Pancreas (tissue), 10 donors: ENCODE data around the gene SYNE4. TPM values are rescaled to one million over a fixed set of nuclear protein-coding genes. Genes with fewer than 3 reads are reported as not detected.

Experiments used
- ATAC-seq, 4 donors: fragments of 200-7000 bp; cut with Tn5 transposase; one replicate each; pipeline versions ENCODE4 v1.8.0 to v1.9.1; 2020; ENCODE audit warnings: mild to moderate bottlenecking in 4 of 4, moderate library complexity in 4 of 4
- DNase-seq, 6 donors: peaks; one replicate each; pipeline ENCODE4 v3.0.0-alpha.2; 2020
- FAIRE-seq: peaks from 2 replicates; lab custom pipeline; 2012; peaks lifted over from hg19 to GRCh38; lab: Jason Lieb, UNC
- H3K27ac ChIP-seq, 4 donors: fragments of 200-600 bp; sonication (generic); 1 replicate in 3 of 4; 2 replicates in 1 of 4; pipeline versions ENCODE4 v1.5.0 to v1.8.0; 2020
- H3K27me3 ChIP-seq, 4 donors: fragments of 200-600 bp; one replicate each; pipeline ENCODE4 v1.8.0; 2021
- H3K36me3 ChIP-seq, 3 donors: fragments of 200-600 bp; sonication (generic) in 1 of 3; one replicate each; pipeline versions ENCODE4 v1.5.0 to v1.8.0; 2020 to 2021
- H3K4me1 ChIP-seq, 3 donors: fragments of 200-600 bp; one replicate each; pipeline ENCODE4 v1.8.0; 2021
- H3K4me3 ChIP-seq, 4 donors: fragments of 200-600 bp; sonication (generic) in 2 of 4; one replicate each; pipeline versions ENCODE4 v1.5.0 to v1.8.0; 2020 to 2021
- H3K9me3 ChIP-seq, 4 donors: fragments of 200-600 bp; one replicate each; pipeline ENCODE4 v1.8.0; 2021
- WGBS, 2 donors: extraction: QIAGEN DNeasy Blood & Tissue Kit; methylation state at CpG; one replicate each; pipeline ENCODE4 v1.1.7; 2013; 5-methylcytosine and 5-hydroxymethylcytosine counted together
- intact Hi-C, 3 donors: fragments of 100-400 bp; cut with DNase I; formaldehyde crosslinking; loops; one replicate each; pipeline versions ENCODE4 v1.11.1 to v1.14.2; 2022
- polyA plus RNA-seq, 2 donors: library from polyadenylated mRNA; stranded (reverse); fragments of 200-250 nt; gene quantifications; one replicate each; pipeline ENCODE4 v1.2.3, GENCODE V29; 2013
- total RNA-seq, 6 donors: library from RNA; stranded (reverse); fragmentation: NEBNext Ultra II Directional in 4 of 6; extraction: Animal tissue kit (Norgen Biotek cat#: 25700) in 4 of 6; gene quantifications; one replicate each; pipeline versions ENCODE4 v1.2.1 to v1.2.4, GENCODE V29; 2021 to 2023
- TF ChIP-seq, protein P1 (sequence below), 4 donors: fragments of 200-600 bp; sonication (generic) in 3 of 4; IDR thresholded peaks; one replicate each; pipeline versions ENCODE4 v1.5.0 to v1.8.0; 2021; ENCODE audit warnings: antibody characterized with exemption in 4 of 4
- donor health status: healthy with polysubstance abuse.
- donor health status: DM: no; HTN: no; CAD: no; lungs with moderate emphysema.
- donor health status: DM: no; HTN: no; CAD: no.
- donor health status: control.
- donor health status: control.
- donor health status: Bipolar disorder and iron deficiency.
- donor health status: DM: yes; HTN: yes; CAD: no.
- donor health status: DM: no; HTN: no; CAD: no.
- donor health status: DM: no; HTN: no; CAD: no.
- donor health status: DM: yes; HTN: yes; CAD: no.

The SYNE4 gene
- total and polyA plus RNA-seq, 8 donors: 2.6 to 14.3 (median 4.7) TPM

GRCh38 chr19:35990771-35991730, 17.6 kb downstream of the SYNE4 start:
- no peaks in the 10 kb centered on the region for H3K36me3 ChIP-seq
- DNase-seq: no peak
- peaks cover 0 to 2% (median 0%) of the 10 kb centered on the region in 3 donors for H3K4me1 ChIP-seq
- FAIRE-seq: no peak
- no peak overlapping the region for H3K4me3 ChIP-seq
- WGBS, 2 donors: 69 to 82% methylated on average over 10 of the region's 10 CpGs
- no peak for ATAC-seq
- H3K27ac ChIP-seq: no peak overlapping the region
- intact Hi-C loops: no loop called here
- H3K9me3 ChIP-seq: no peaks in the 10 kb centered on the region
- H3K27me3 ChIP-seq: peaks cover 0 to 3% (median 0%) of the 10 kb centered on the region in 4 donors
- TF ChIP-seq, protein P1, sequence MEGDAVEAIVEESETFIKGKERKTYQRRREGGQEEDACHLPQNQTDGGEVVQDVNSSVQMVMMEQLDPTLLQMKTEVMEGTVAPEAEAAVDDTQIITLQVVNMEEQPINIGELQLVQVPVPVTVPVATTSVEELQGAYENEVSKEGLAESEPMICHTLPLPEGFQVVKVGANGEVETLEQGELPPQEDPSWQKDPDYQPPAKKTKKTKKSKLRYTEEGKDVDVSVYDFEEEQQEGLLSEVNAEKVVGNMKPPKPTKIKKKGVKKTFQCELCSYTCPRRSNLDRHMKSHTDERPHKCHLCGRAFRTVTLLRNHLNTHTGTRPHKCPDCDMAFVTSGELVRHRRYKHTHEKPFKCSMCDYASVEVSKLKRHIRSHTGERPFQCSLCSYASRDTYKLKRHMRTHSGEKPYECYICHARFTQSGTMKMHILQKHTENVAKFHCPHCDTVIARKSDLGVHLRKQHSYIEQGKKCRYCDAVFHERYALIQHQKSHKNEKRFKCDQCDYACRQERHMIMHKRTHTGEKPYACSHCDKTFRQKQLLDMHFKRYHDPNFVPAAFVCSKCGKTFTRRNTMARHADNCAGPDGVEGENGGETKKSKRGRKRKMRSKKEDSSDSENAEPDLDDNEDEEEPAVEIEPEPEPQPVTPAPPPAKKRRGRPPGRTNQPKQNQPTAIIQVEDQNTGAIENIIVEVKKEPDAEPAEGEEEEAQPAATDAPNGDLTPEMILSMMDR (IDR thresholded peaks at IDR 0.05): no peak

GRCh38 chr19:35990156-35990555, 18.5 kb downstream of the SYNE4 start:
- no peak for FAIRE-seq
- Histone ChIP-seq H3K4me3 (no peak overlapping the region), H3K4me1 (no peaks in the 10 kb centered on the region), H3K27me3 (peaks cover 0 to 3% (median 0%) of the 10 kb centered on the region in 4 donors), H3K27ac (no peak overlapping the region), H3K36me3 (no peaks in the 10 kb centered on the region), H3K9me3 (no peaks in the 10 kb centered on the region)
- no peak for DNase-seq
- TF ChIP-seq, protein P1 (IDR thresholded peaks at IDR 0.05): no peak
- WGBS, 2 donors: 85 to 92% methylated on average over 4 of the region's 4 CpGs
- intact Hi-C loops: no loop called here
- ATAC-seq: no peak

- Histone ChIP-seq H3K36me3 (no peaks in the 10 kb centered on the region), H3K4me1 (no peaks in the 10 kb centered on the region), H3K9me3 (no peaks in the 10 kb centered on the region), H3K27me3 (peaks cover 0 to 3% (median 0%) of the 10 kb centered on the region in 4 donors), H3K27ac (no peak overlapping the region), H3K4me3 (no peak overlapping the region)
- TF ChIP-seq, protein P1 (IDR thresholded peaks at IDR 0.05): no peak
- DNase-seq (no peak), ATAC-seq (no peak), FAIRE-seq (no peak)
- WGBS, 2 donors: 85% methylated on average over 3 of the region's 3 CpGs
- intact Hi-C loops: no loop called here
These were observed 19.8 kb downstream of the SYNE4 start for GRCh38 chr19:35988824-35989223.

- H3K4me1 ChIP-seq: no peaks in the 10 kb centered on the region
- intact Hi-C loops: no loop called here
- FAIRE-seq (no peak), ATAC-seq (no peak), DNase-seq (no peak)
- WGBS, 2 donors: 25 to 30% methylated on average over 8 of the region's 8 CpGs
- no peak overlapping the region for H3K27ac ChIP-seq
- TF ChIP-seq, protein P1 (IDR thresholded peaks at IDR 0.05): no peak
- peak overlapping the region in 2 of 4 donors; percentile 16 to 42 for H3K4me3 ChIP-seq
- no peaks in the 10 kb centered on the region for H3K9me3 ChIP-seq
- peaks cover 0 to 3% (median 0%) of the 10 kb centered on the region in 4 donors for H3K27me3 ChIP-seq
- H3K36me3 ChIP-seq: no peaks in the 10 kb centered on the region
These were observed 21.1 kb downstream of the SYNE4 start for GRCh38 chr19:35987571-35987896.
